Measurements from ENCODE around the gene JAKMIP2.
"Not testable (repeated sequence)": the region's sequence is repeated elsewhere in the genome, so short reads cannot be mapped to it uniquely, and the experiment has no call there.

JAKMIP2 gene

DNA sequence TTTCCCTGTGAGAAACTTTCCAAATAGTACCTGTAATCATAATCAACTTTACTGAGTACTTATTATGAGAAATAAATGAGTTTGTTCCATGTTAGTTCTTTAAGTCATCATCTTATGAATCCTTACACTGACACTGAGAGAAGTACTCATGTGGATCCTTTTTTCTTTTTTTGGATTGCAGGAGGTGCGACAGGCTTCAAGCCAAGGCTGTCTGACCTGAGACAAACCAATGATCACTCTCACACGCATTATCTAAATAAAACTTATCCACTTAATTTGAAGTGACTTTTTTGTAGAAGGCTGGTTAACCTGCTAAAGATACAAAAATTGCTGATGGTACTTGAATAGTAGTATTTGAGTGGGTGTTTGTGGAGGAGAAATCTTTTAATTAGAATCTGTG lies 39.5 kb downstream of the JAKMIP2 start:
- no peak for DNase-seq

DNA sequence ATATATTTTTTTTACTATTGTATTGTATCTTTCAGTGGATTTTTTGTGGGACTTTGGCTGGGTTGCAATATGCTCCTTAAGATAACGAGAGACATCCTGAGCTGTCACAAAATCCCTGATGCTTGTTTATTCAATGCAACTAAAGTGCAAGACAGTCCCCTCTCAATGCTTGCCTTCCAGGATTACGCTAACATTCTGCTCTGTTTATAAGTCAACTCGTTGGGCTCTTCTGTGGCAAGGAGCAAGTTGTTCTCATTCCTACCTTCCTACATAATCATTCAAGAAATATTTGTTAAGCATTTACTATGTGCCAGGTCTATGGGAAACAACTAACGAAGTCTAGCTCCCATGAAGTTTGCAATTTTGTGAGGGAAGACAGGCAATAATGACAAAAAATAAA lies 40.4 kb downstream of the JAKMIP2 start:
- no peak for DNase-seq

GRCh38 chr5:147740864-147741263 lies 41.7 kb downstream of the JAKMIP2 start:
- no peak for DNase-seq

DNA sequence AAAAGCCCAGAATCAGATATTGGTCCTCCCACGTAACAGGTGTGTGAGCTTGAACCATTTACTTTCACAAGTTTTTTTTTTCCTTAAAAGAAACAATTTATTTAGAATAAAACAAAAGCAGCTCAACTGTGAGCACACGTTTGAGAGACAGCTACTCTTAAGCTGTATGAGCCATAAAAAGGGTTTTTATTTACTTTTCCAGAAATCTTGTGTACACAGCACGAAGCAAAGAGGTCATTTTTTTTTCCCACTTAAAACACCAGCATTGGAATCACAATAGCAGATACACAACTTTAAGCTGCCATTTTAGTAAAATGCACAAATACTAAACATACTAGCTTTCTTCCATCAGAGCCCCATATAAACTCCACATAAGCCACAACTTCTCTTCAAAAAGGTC lies 44.6 kb downstream of the JAKMIP2 start:
- DNase-seq = no peak

DNA sequence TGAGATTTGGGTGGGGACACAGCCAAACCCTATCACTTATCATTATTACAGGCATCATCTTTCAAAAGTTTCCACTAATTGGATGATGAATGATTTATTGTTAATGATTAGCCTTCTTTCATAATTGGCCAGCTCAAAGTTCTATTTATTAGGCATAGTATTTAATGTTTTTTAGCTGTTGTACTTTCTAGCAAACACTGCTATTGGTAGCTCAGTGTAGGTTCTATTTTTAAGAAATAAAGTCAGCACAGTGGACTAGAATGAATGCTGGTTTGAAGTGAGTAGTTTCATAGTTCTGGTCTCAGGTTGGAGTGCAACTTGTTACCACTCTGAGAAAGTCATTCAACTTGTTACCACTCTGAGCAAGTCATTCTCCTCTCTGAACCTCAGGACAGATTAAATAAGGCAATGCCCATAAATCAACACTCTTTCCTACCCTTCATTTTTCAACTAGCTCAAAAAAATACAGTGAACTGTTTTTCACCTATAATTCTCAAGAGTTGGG lies 46.9 kb downstream of the JAKMIP2 start:
- DNase-seq = no peak

DNA sequence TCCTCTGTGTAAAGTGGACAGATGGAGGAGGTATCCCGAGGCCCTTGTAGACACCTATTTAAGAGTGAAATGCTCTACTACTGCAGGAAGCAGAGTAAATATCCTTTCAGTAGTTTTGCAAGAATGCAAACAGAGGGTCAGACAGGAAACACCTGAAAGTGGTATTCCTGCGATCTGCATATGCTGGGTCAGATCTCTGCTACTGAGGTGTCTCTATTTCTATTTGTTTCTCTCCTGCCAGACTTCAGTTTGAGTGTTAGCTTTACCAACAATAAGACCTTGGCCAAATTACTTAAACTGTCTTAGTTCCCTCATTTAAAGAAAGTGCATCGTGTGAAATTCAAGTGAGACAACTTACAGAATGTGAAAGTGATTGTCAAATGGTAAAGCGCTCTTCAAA lies 47.6 kb downstream of the JAKMIP2 start:
- no peak for DNase-seq

GRCh38 chr5:147733075-147733474 lies 49.5 kb downstream of the JAKMIP2 start:
- DNase-seq = no peak

DNA sequence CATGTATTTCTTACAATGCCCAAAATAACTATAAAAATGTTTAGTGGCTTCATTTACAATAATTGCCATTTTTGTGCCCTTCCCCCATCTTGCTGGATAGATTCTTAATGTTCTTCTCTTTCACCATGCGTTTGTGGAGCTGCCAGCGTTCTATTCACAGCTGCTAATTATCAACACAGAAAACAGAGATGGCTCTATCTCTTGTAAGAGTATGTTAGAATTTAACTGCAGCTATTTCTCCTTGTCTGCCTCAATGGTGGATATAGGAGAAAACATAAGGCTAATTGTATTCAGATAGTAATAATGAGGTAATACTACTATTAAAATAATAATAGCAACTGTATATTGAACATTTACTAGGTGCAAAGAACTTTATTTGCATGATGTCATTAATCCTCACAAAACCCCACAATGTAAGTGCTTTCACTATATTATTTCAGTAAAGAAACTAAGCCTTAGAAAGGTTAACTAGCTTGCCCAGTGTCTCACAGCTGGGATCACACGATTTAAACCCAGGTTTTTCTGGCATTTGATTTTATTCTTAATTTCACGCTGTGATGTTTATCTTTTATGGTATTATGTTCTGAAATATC lies 50.1 kb downstream of the JAKMIP2 start:
- DNase-seq = no peak

- DNase-seq = no peak
Observed at GRCh38 chr5:147731431-147732290, 50.9 kb downstream of the JAKMIP2 start.

- DNase-seq = no peak
Observed at GRCh38 chr5:147727200-147727599, 55.3 kb downstream of the JAKMIP2 start.

DNA sequence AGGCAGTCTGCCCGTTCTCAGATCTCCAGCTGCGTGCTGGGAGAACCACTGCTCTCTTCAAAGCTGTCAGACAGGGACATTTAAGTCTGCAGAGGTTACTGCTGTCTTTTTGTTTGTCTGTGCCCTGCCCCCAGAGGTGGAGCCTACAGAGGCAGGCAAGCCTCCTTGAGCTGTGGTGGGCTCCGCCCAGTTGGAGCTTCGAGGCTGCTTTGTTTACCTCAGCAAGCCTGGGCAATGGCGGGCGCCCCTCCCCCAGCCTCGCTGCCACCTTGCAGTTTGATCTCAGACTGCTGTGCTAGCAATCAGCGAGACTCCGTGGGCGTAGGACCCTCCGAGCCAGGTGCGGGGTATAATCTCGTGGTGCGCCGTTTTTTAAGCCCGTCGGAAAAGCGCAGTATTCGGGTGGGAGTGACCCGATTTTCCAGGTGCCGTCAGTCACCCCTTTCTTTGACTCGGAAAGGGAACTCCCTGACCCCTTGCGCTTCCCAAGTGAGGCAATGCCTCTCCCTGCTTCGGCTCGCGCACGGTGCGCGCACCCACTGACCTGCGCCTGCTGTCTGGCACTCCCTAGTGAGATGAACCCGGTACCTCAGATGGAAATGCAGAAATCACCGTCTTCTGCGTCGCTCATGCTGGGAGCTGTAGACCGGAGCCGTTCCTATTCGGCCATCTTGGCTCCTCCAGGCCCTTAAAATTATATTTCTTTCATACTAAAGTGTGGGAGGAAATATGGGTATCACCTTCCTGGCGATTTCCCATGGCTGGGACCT lies 61.2 kb downstream of the JAKMIP2 start:
- DNase-seq = not testable (repeated sequence)

DNA sequence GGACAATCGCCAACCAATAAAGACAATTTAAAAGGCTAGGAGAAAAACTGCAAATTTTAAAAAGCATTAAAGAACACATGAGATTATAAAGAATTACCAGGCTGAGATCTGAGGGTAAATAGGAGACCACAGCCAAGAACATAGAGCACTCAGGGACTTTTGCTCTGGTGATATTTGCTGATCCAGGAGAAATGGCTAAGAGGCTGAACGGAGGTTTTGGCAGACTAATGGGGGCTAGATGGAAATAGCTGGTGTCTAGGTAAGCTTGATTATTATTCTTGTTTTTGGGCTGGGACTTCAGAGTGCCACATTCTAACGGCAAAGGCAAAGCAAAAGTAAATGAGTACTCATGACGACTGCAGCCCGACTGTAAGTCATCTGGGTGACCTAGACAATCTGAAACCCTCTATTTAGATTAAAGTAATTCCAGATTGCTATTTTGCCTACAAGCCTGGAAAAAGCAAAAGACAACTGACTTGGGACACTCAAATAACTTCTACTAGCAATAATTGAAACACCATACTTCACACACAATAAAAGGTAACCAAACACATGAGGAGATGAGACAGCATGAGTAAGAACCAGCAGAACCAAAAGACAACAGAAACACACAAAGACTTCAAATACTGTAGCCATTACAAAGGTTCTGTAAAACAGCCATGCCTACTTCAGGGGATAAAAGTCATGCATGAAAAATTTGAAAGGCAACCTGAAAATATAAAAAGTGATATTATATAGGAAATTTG lies 68.8 kb downstream of the JAKMIP2 start:
- no peak for DNase-seq

- DNase-seq = no peak
Observed at GRCh38 chr5:147712598-147712997, 69.9 kb downstream of the JAKMIP2 start.

GRCh38 chr5:147712019-147712418 lies 70.5 kb downstream of the JAKMIP2 start:
- DNase-seq = no peak

GRCh38 chr5:147711019-147711418 lies 71.5 kb downstream of the JAKMIP2 start:
- no peak for DNase-seq

GRCh38 chr5:147708708-147709107 lies 73.8 kb downstream of the JAKMIP2 start:
- DNase-seq = no peak

DNA sequence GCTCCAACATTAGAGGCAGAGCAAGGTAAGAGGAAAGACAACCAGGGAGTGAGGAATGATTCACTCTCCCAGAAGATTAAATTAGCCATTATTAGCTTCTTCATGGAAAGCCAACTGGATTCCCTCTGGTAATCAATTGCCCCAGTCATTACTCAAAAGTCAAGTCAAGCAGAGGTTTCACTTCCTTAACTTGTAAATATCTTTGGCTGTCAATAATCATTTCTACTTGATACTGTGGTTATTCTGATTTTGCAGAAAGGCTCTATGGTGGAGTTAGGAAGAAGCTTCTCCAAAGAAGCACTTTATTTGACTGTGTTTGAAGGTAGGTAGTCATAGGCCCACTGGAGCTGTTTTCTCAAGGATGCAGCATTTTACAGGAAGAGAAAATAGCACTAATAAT lies 78.0 kb downstream of the JAKMIP2 start:
- no peak for DNase-seq

DNA sequence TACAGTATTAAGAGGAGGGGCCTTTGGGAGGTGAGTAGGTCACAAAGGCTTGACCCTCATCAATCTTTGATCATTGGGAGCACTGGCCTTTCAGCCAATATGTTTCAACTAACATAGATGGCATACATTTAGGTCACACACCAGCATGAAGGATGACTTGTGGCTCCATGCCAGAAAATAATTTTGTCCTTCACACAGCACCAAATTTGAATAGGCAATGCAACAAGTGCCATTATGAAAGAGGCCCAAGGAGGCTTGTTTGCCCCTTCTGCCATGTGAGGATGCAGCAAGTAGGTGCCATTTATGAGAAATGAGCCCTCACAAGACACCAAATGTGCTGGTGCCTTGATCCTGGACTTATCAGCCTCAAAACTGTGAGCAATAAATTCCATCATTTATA lies 81.1 kb downstream of the JAKMIP2 start:
- DNase-seq = no peak

- no peak for DNase-seq
Observed at GRCh38 chr5:147699496-147700088, 82.9 kb downstream of the JAKMIP2 start.

GRCh38 chr5:147697380-147697779 lies 85.1 kb downstream of the JAKMIP2 start:
- no peak for DNase-seq

DNA sequence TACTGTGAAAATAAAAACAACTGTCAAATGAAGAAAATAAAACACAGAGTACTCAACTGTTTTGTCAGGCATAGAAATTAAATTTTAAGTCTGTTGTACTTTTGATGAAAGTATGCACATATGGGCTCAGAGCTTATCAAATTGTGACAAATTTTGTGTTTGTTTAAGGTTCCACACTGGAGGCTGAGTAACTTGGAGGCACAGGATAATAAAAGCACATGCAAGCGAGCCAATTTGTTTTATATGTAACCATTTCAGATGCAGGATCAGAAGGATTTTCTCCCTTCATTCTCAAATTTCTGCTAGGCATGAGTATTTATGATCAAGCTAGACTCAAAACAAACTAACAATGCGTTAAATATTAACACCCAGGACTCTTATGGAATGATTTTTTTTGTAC lies 87.8 kb downstream of the JAKMIP2 start:
- no peak for DNase-seq

DNA sequence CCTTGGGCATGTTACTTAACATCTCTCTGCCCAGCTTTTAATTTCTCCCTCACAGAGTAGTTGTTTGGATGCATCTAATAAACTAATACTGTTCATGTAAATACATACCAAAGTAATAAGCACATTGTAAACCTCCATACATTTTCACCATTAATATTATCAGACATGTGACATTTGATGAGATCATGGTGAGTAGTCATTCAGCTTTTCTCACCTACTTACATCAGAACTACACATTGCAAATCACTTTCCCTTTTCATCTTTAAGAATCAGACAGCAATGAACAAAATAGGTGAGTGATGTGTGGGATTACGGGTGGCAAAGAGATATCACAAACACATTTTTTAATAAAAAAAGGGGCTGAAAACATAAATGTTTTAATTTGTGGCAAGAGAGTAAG lies 89.3 kb downstream of the JAKMIP2 start:
- DNase-seq = no peak
